Vagina (tissue), 2 donors: ENCODE data around the gene RASL11B. TPM values are rescaled to one million over a fixed set of nuclear protein-coding genes. Genes with fewer than 3 reads are reported as not detected.
A peak's percentile ranks its signal among the peaks of the same experiment; 100 is the strongest.

Experiments used
- DNase-seq, 2 donors: peaks; one replicate each; pipeline ENCODE4 v3.0.0-alpha.2; 2017; ENCODE audit errors: extremely low spot score in 2 of 2
- H3K27ac ChIP-seq: fragments of 200-600 bp; sonication (generic); one replicate; pipeline ENCODE4 v1.5.1; 2019
- H3K27me3 ChIP-seq: fragments of 200-600 bp; sonication (generic); one replicate; pipeline ENCODE4 v1.5.1; 2019
- H3K36me3 ChIP-seq, 2 donors: fragments of 200-600 bp; sonication (generic); one replicate each; pipeline ENCODE4 v1.5.1; 2017 to 2019
- H3K4me1 ChIP-seq: fragments of 200-600 bp; sonication (generic); one replicate; pipeline ENCODE4 v1.5.1; 2019
- H3K4me3 ChIP-seq, 2 donors: fragments of 200-600 bp; sonication (generic); 1 replicate in 1 of 2; 2 replicates in 1 of 2; pipeline ENCODE4 v1.5.1; 2016 to 2019
- H3K9me3 ChIP-seq: fragments of 200-600 bp; sonication (generic); one replicate; pipeline ENCODE4 v1.5.1; 2019
- POLR2A ChIP-seq, 2 donors: fragments of 450-650 bp; IDR thresholded peaks; one replicate each; pipeline ENCODE4 v1.6.1; 2017; ENCODE audit warnings: antibody characterized with exemption in 2 of 2, mild to moderate bottlenecking in 2 of 2, moderate library complexity in 2 of 2
- POLR2AphosphoS5 ChIP-seq, 2 donors: sonication (generic); formaldehyde crosslinking; IDR thresholded peaks; one replicate each; pipeline ENCODE4 v1.9.0; 2017; ENCODE audit warnings: antibody characterized with exemption in 2 of 2, mild to moderate bottlenecking in 2 of 2, low read depth in 1 of 2; ENCODE audit not compliant: insufficient read depth in 1 of 2
- intact Hi-C: fragments of 100-400 bp; cut with DNase I; formaldehyde crosslinking; loops from one replicate; pipeline ENCODE4 v1.15.1; 2023
- total RNA-seq: library from RNA; depleted of rRNA; stranded (reverse); fragments of >200 nt; gene quantifications from one replicate; pipeline ENCODE4 v1.2.3, GENCODE V29; 2016
- TF ChIP-seq, protein P1 (sequence below), 3 experiments: fragments of 450-650 bp in 2 of 3; fragments of 200-600 bp in 1 of 3; sonication (generic) in 1 of 3; IDR thresholded peaks; one replicate each; pipeline ENCODE4 v1.5.1; 2017 to 2019; ENCODE audit warnings: antibody characterized with exemption in 3 of 3, mild to moderate bottlenecking in 2 of 3, moderate library complexity in 2 of 3

RASL11B gene
- total RNA-seq, 1 donor from 2014 or later = 9.3 TPM

DNA sequence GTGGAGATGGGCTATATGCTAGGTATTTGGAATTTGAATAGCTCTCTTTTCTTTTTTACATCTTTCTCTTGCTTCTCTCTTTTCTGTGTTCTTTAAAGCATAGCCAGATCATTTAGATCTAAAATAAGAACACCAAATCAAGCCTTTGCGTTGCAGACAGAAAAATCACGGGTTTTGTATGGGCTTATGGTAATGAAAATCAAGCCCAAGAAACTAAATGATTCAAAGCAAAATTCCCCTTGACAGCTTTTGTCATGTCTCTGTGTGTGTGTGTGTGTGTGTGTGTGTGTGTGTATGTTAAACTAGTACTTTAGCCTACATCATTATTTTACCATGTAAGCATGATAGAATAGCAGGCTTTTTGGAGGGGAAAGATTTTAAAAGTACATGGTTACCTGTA lies 1.8 kb upstream of the RASL11B start:
- intact Hi-C loops = no loop called here
- TF ChIP-seq, protein P1, sequence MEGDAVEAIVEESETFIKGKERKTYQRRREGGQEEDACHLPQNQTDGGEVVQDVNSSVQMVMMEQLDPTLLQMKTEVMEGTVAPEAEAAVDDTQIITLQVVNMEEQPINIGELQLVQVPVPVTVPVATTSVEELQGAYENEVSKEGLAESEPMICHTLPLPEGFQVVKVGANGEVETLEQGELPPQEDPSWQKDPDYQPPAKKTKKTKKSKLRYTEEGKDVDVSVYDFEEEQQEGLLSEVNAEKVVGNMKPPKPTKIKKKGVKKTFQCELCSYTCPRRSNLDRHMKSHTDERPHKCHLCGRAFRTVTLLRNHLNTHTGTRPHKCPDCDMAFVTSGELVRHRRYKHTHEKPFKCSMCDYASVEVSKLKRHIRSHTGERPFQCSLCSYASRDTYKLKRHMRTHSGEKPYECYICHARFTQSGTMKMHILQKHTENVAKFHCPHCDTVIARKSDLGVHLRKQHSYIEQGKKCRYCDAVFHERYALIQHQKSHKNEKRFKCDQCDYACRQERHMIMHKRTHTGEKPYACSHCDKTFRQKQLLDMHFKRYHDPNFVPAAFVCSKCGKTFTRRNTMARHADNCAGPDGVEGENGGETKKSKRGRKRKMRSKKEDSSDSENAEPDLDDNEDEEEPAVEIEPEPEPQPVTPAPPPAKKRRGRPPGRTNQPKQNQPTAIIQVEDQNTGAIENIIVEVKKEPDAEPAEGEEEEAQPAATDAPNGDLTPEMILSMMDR (IDR thresholded peaks at IDR 0.05) = no peak
- no peak for TF ChIP-seq POLR2A (IDR thresholded peaks at IDR 0.05)
- TF ChIP-seq POLR2AphosphoS5 (IDR thresholded peaks at IDR 0.05; ENCODE audit: insufficient read depth in 1 of 2, low read depth in 1 of 2) = no peak
- peaks cover 4% of the 10 kb centered on the region for H3K9me3 ChIP-seq
- no peaks in the 10 kb centered on the region for H3K36me3 ChIP-seq
- DNase-seq = no peak
- H3K4me1 ChIP-seq = peaks cover 29% of the 10 kb centered on the region
- H3K27ac ChIP-seq = no peak overlapping the region
- H3K27me3 ChIP-seq = no peaks in the 10 kb centered on the region
- H3K4me3 ChIP-seq = no peak overlapping the region

DNA sequence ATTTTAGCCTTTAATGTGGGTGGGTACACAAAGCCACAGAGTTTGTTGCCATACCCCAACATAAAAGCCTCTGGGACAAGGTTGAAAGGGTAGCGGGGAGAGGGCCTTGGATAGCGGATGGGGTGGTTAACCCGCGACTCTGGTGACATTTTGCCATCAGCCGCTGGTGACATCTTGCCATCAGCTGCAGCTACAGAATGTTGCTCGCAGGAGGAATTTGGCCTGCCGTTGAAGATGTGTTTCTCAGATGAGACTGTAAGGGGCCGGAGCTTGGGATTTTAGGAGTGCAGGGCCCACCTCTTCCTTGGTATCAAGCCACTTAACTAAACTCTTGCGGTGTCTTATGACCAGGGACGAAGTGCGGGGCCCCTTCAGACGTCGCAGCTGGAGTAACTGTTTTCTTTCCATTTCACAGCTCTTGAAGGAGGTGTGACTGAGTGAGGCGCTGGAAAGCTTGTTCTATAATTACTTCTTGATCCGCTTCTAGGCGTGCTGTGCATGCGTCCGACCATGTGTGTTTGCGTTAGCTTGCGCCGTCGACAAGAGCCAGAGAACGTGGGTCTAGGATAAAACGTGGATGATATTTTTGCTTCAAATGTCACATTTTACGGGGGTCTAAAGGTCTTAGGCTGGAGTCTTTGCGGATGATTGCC lies 820 bp upstream of the RASL11B start:
- DNase-seq = no peak
- intact Hi-C loops = no loop called here
- no peak for TF ChIP-seq POLR2A (IDR thresholded peaks at IDR 0.05)
- TF ChIP-seq, protein P1 (IDR thresholded peaks at IDR 0.05) = no peak
- TF ChIP-seq POLR2AphosphoS5 (IDR thresholded peaks at IDR 0.05; ENCODE audit: insufficient read depth in 1 of 2, low read depth in 1 of 2) = no peak
- peak overlapping the region; percentile 45 to 51 for H3K4me3 ChIP-seq
- no peaks in the 10 kb centered on the region for H3K27me3 ChIP-seq
- H3K27ac ChIP-seq = peak overlapping the region; percentile 45
- no peaks in the 10 kb centered on the region for H3K36me3 ChIP-seq
- H3K4me1 ChIP-seq = peaks cover 35% of the 10 kb centered on the region
- H3K9me3 ChIP-seq = peaks cover 4% of the 10 kb centered on the region

DNA sequence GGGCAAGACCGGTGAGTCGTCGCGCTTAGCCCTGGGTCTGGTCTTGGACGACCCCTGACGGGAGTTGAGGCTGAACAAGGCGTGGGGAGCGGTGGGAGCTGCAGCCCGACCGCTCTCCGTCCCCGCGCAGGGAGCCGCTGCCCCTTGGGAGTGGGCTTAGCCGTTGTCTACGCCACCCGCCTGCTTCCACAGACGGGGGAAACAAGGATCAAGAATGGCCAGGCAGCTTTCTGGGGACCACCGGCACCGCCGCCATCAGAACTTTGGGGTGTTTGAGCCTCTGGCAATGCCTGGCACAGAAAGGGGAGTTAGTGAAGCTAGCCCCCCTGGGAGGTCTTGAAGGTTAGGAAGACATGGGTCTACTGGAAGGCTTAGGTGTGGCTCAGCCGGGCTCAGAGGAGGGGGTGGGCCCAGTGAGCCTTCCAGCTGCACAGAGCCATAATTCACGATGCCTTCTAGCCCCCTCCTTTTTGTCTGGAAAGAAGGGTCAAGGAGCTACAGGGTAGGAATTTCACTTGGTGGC lies 583 bp downstream of the RASL11B start:
- peak overlapping the region; percentile 2 for H3K27ac ChIP-seq
- H3K27me3 ChIP-seq = no peaks in the 10 kb centered on the region
- intact Hi-C loops = no loop called here
- peaks cover 4% of the 10 kb centered on the region for H3K9me3 ChIP-seq
- peaks cover 35% of the 10 kb centered on the region for H3K4me1 ChIP-seq
- H3K36me3 ChIP-seq = no peaks in the 10 kb centered on the region
- no peak for DNase-seq
- TF ChIP-seq POLR2AphosphoS5 (IDR thresholded peaks at IDR 0.05; ENCODE audit: insufficient read depth in 1 of 2, low read depth in 1 of 2) = no peak
- TF ChIP-seq, protein P1 (IDR thresholded peaks at IDR 0.05) = no peak
- TF ChIP-seq POLR2A (IDR thresholded peaks at IDR 0.05) = no peak
- peak overlapping the region; percentile 45 to 51 for H3K4me3 ChIP-seq

DNA sequence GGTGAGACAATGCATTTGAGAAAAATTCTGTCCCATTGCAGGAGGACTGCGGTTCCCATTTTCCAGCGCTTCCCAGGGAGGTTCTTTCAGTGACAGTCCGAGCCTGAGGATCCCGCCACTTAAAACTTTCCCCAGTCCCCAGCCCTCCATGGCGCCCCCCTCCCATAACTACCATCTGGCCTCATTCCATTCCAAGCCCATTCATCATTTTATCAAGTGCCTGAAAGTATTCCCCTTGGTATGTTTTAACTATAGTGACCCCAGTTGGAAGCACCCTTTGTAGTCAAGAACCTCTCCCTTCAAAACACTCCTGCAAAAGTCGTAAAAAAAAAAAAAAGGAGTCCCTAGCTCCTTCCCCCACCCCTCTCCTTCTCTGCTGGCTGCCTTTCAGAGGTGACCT lies 1.2 kb downstream of the RASL11B start:
- TF ChIP-seq POLR2AphosphoS5 (IDR thresholded peaks at IDR 0.05; ENCODE audit: insufficient read depth in 1 of 2, low read depth in 1 of 2) (no peak), POLR2A (IDR thresholded peaks at IDR 0.05) (no peak)
- TF ChIP-seq, protein P1 (IDR thresholded peaks at IDR 0.05) = no peak
- H3K4me3 ChIP-seq = peak overlapping the region; percentile 45 to 51
- intact Hi-C loops = no loop called here

DNA sequence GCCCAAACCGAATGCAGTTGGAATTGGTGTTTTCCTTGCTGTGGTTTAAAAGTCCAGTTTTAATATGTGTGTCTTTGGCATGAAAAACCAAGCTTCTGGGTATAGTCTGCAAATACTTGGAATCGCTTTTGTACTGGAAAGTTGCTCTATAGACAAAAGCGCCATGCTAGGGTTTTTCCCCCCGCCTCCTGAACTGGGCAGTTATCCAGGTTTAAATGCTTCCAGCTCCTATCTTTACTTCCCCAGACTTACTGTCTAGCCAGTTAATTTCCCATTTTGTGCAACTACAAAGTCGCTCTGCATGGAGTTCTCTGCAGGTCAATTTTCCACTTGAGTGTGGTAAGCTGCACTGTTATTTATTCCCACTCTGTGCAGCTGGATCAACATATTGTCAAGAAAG lies 2.7 kb downstream of the RASL11B start:
- no peaks in the 10 kb centered on the region for H3K36me3 ChIP-seq
- H3K4me3 ChIP-seq = peak overlapping the region in 1 of 2 donors; percentile 3
- DNase-seq = no peak
- H3K4me1 ChIP-seq = peaks cover 51% of the 10 kb centered on the region
- no peak overlapping the region for H3K27ac ChIP-seq
- TF ChIP-seq POLR2A (IDR thresholded peaks at IDR 0.05) (no peak), POLR2AphosphoS5 (IDR thresholded peaks at IDR 0.05; ENCODE audit: insufficient read depth in 1 of 2, low read depth in 1 of 2) (no peak)
- TF ChIP-seq, protein P1 (IDR thresholded peaks at IDR 0.05) = no peak
- no peaks in the 10 kb centered on the region for H3K27me3 ChIP-seq
- no peaks in the 10 kb centered on the region for H3K9me3 ChIP-seq
- intact Hi-C loops = loop anchor here (5.0 kb wide), 1 partner anchor 207 kb away; the partner anchor contains the start of gene USP46

More for the DNA sequence above, 1.2 kb downstream of the RASL11B start:
- H3K9me3 ChIP-seq = no peaks in the 10 kb centered on the region
- H3K27me3 ChIP-seq = no peaks in the 10 kb centered on the region
- no peak for DNase-seq
- H3K36me3 ChIP-seq = no peaks in the 10 kb centered on the region
- H3K27ac ChIP-seq = no peak overlapping the region
- peaks cover 37% of the 10 kb centered on the region for H3K4me1 ChIP-seq
